ENCODE data around the gene SPG7.

SPG7 gene

DNA sequence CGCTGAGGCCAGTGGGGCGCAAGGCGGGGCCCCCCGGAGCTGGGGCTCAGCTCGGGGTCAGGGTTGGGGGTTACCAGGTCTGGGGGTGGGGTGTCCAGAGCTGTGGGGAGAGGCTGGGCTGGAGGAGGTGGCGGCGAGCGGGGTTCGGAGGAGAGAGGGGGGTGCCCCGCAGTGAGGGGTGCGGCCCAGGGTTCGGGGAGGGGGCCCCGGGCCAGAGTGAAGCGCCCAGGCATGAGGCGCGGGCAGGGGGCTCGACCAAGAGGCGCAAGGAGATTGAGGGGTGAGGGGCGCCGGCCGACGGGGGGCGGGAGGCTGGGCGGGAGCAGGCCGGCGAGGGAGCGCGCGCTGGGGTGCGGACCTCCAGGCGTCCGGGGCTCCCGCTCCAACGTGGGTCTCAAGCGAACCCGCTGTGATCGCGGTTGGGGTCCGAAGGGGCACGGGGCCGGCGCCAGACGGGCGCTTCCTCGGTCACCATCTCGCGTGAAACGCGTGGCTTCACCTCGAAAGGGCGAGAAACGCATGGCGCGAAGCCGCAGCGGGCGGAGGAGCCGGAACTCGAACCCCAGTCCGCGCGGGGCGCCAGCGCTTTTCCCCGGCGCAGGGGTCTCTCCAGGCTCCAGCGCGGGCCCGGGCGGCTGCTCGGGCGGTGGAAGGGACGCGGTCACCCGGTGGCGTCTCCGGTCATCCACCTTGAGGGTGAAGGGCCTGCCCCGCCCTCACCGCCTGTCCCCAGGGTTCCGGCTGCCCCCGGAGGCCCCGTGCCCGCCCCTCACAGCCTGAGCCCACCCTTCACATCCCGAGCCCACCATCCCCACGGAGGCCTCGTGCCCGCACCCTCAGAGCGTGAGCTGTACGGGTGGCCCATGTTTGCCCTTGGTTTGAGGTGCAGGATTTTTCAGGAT lies 68.2 kb downstream of the SPG7 start:
- no peak for TF ChIP-seq CTCF (conservative IDR thresholded peaks at IDR 0.05; ENCODE audit: control insufficient read depth, insufficient read depth, low read depth, low read length)
- peak overlapping the region; percentile 53 for H3K4me3 ChIP-seq (ENCODE audit: control insufficient read depth, low read depth, low read length)
- DNase-seq (ENCODE audit: low read depth) = no peak

DNA sequence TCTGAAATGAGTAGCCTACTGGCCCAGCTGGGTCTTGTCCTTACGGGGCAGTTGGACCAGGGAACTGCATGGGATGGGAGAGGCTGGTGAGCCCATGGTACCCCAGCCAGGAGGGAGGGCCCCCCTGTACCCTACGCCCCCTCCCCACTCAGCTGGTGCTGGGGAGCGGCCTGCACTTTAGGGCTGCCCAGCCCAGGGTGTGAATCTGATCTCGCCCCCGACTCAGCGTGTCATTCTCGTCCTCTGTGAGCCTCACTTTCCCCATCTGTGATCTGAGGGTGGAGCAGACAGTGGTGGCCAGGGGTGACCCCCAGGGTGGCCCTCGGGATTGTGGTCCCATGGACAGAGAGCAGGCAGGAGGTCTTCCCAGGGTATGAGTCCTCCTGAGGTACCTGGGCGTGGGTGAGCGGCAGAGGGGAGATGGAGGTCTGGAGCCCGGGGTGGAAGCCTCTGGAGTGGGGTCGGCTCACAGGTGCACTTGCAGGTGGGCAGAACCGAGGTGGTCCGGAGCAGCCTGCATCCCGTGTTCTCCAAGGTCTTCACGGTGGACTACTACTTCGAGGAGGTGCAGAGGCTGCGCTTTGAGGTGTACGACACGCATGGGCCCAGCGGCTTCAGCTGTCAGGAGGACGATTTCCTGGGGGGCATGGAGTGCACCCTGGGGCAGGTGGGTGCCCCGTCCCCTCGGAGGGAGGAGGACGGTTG lies 69.0 kb downstream of the SPG7 start:
- peak overlapping the region; percentile 53 for H3K4me3 ChIP-seq (ENCODE audit: control insufficient read depth, low read depth, low read length)
- DNase-seq (ENCODE audit: low read depth) = no peak
- no peak for TF ChIP-seq CTCF (conservative IDR thresholded peaks at IDR 0.05; ENCODE audit: control insufficient read depth, insufficient read depth, low read depth, low read length)

- no peak overlapping the region for H3K4me3 ChIP-seq (ENCODE audit: control insufficient read depth, low read depth, low read length)
- no peak for TF ChIP-seq CTCF (conservative IDR thresholded peaks at IDR 0.05; ENCODE audit: control insufficient read depth, insufficient read depth, low read depth, low read length)
- DNase-seq (ENCODE audit: low read depth) = no peak
These were observed 71.1 kb downstream of the SPG7 start for GRCh38 chr16:89579351-89579750.

- peak; percentile 99 for DNase-seq (ENCODE audit: low read depth)
- no peak overlapping the region for H3K4me3 ChIP-seq (ENCODE audit: control insufficient read depth, low read depth, low read length)
- TF ChIP-seq CTCF (conservative IDR thresholded peaks at IDR 0.05; ENCODE audit: control insufficient read depth, insufficient read depth, low read depth, low read length) = no peak
These were observed 73.0 kb downstream of the SPG7 start for GRCh38 chr16:89581045-89581695.

DNA sequence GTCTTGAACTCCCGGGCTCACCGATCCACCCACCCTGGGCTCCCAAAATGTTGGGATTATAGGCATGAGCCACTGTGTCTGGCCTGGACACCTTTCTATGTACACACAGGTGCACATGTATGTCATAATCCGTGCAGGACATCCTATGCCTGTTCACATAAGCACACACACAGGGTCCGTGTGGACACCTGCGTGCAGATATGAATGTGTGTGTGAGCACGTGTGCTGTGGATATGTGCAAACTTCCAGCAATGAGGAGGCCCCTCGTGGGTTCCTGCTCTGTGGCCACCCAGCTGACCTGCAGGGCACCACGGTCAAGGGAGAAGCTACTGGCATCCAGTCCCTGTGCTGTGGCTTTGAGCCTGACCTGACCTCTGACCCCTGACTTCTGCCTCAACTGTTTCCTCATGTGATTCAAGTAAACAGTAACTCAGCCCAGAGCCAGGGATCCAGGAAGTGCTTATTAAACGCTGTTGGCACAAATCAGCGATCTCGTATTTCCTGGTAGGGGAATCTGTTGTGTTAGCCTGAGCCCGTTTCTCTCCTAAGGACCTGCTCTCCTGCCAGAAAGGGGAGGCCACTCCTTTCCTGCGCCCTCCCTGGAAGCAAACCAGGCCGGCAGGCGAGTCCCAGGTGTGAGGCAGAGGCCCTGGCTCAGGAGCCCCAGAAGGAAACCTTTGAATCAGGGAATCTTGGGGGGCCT lies 73.8 kb downstream of the SPG7 start:
- H3K4me3 ChIP-seq (ENCODE audit: control insufficient read depth, low read depth, low read length) = no peak overlapping the region
- peak; percentile 92 for DNase-seq (ENCODE audit: low read depth)
- TF ChIP-seq CTCF (conservative IDR thresholded peaks at IDR 0.05; ENCODE audit: control insufficient read depth, insufficient read depth, low read depth, low read length) = no peak

DNA sequence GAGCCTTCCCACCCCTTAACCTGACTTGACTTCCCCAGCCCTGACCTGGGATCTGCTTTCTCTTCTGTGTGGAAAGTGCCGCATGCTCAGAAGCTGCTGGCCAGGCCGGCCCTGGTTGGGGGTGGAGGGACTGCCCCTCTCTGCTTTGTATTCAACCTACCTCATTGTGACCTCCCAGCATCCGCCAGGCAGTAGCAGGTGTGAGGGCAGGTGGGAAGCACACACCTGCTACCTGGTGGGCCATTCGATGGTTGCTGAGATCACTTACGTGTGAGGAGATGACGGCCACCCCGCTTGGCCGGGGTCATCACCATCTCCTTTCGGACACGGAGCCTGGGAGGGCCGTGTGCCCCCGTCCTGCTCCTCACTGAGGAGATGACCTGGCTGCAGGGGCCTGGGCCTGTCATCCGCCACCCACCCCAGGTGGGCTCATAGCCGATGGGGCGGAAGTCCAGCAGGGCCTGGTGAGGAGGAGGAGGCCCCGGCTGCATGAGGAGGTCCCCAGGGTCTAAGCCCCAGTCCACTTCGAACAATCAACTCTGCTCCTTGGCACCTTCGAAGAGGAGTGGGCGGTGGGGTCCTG lies 74.5 kb downstream of the SPG7 start:
- no peak overlapping the region for H3K4me3 ChIP-seq (ENCODE audit: control insufficient read depth, low read depth, low read length)
- TF ChIP-seq CTCF (conservative IDR thresholded peaks at IDR 0.05; ENCODE audit: control insufficient read depth, insufficient read depth, low read depth, low read length) = no peak

More for the DNA sequence above, 74.5 kb downstream of the SPG7 start:
- no peak for DNase-seq (ENCODE audit: low read depth)
